GM12875 (cell line): Measurements from ENCODE around the gene IGLL1.

Experiments
- H3K4me3 ChIP-seq: one replicate; pipeline ENCODE4 v1.5.1; 2011; ENCODE audit warnings: low read depth, low read length, control low read depth
- CTCF ChIP-seq: IDR thresholded peaks from 2 replicates; pipeline ENCODE4 v1.5.1; 2011; ENCODE audit warnings: low read depth, mild to moderate bottlenecking, control low read depth, inconsistent platforms, low read length, moderate library complexity, borderline replicate concordance; ENCODE audit not compliant: insufficient read depth

IGLL1 gene

GRCh38 chr22:23571486-23571885, 8.6 kb downstream of the IGLL1 start:
- H3K4me3 ChIP-seq, result no peak overlapping the region
- no peak for TF ChIP-seq CTCF

- no peak overlapping the region for H3K4me3 ChIP-seq
- TF ChIP-seq CTCF, result no peak
Measured at GRCh38 chr22:23570681-23571080, 9.4 kb downstream of the IGLL1 start.

GRCh38 chr22:23569716-23570115, 10.4 kb downstream of the IGLL1 start:
- H3K4me3 ChIP-seq, result no peak overlapping the region
- no peak for TF ChIP-seq CTCF

GRCh38 chr22:23569291-23569690, 10.8 kb downstream of the IGLL1 start:
- no peak overlapping the region for H3K4me3 ChIP-seq
- no peak for TF ChIP-seq CTCF

- H3K4me3 ChIP-seq, result no peak overlapping the region
Measured at GRCh38 chr22:23566705-23567475, 13.2 kb downstream of the IGLL1 start.

GRCh38 chr22:23565915-23566704, 14.0 kb downstream of the IGLL1 start:
- H3K4me3 ChIP-seq, result no peak overlapping the region
- no peak for TF ChIP-seq CTCF

More at GRCh38 chr22:23566705-23567475, 13.2 kb downstream of the IGLL1 start:
- TF ChIP-seq CTCF, result no peak
